ENCODE results near the gene PSMD6.

DNA sequence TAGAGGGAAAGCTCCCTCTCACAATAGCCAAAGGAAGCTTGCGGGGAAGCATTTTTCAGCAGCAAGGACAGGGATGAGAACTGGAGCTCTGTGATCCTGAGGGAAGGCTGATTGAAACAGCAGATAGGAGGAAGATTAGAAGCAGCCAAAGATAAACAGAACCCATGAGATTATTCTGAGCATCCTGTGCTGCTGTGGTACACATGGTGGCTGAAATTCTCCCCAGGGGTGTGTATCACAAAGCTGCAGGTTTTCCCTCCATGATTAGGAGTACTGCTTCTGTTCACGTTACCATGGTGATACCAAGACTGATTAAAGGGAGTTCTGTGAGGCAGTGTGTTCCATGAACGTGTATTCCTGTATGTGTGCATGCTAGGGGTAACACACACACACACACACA, 30.3 kb upstream of the PSMD6 start:
- no peak for TF ChIP-seq EP300 (IDR thresholded peaks at IDR 0.05)
- TF ChIP-seq, protein P1, sequence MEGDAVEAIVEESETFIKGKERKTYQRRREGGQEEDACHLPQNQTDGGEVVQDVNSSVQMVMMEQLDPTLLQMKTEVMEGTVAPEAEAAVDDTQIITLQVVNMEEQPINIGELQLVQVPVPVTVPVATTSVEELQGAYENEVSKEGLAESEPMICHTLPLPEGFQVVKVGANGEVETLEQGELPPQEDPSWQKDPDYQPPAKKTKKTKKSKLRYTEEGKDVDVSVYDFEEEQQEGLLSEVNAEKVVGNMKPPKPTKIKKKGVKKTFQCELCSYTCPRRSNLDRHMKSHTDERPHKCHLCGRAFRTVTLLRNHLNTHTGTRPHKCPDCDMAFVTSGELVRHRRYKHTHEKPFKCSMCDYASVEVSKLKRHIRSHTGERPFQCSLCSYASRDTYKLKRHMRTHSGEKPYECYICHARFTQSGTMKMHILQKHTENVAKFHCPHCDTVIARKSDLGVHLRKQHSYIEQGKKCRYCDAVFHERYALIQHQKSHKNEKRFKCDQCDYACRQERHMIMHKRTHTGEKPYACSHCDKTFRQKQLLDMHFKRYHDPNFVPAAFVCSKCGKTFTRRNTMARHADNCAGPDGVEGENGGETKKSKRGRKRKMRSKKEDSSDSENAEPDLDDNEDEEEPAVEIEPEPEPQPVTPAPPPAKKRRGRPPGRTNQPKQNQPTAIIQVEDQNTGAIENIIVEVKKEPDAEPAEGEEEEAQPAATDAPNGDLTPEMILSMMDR (IDR thresholded peaks at IDR 0.05): no peak
- no peak for TF ChIP-seq POLR2A (IDR thresholded peaks at IDR 0.05)
- no peak for TF ChIP-seq POLR2AphosphoS5 (IDR thresholded peaks at IDR 0.05)
